HG02973 (cell line): ENCODE data around the gene SEPTIN2.
"Not testable (repeated sequence)": the region's sequence is repeated elsewhere in the genome, so short reads cannot be mapped to it uniquely, and the experiment has no call there.

Source experiments
- ATAC-seq: cut with Tn5 transposase; IDR thresholded peaks from one replicate; pipeline ENCODE4 v1.9.1; 2021; ENCODE audit warnings: moderate library complexity; ENCODE audit not compliant: unreplicated experiment

SEPTIN2 gene

DNA sequence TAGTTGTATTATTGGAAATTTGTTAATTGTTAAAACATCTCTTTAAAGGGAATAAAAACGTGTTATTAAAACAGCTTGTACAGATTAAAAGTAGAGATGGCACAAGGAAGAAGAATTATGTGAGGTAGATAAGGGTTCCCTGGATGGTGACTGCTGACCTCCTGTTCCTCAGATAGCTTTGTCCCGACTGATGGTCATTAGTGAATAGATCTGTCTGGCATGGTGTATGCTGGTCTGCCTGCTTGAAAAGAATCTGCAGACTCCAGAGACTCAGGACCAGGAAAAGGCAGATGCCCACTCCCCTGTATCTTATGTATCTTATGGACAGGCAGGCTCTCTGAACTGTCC lies 34.8 kb downstream of the SEPTIN2 start:
- no peak for ATAC-seq

DNA sequence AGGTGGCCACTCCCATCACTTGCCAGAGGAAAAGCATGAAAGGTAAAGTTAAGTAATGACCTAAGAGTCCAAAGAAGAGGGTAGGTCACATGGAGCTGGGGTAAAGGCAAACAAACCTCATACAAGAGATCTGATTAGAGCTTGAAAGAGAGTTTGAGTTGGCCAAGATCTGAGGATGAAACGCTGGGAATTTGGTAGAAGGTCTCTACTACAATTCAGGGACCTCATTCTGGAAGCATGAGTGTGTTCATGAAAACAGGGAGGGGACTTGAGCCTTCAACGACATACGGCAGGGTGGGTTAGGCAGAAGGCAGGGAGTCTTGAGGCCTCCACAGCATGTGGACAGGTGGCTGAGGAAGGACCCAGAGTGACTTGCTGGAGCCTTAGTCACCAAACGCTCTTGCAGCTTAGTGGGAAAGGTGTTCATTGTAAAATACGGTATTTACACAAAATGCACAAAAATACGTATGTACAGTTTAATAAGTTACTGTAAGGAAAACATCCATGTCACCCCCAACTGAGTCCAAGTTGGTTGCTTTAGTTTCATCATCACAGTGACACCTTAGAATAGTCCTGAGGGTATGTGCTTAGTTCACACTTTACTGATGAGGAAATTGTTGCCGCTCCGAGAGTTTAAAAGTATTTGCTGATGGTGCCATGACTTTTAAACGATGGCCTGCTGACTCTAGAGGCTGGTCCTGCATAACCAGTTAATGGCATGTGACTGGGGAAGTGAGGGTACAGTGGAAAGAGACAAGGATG lies 35.3 kb downstream of the SEPTIN2 start:
- no peak for ATAC-seq

DNA sequence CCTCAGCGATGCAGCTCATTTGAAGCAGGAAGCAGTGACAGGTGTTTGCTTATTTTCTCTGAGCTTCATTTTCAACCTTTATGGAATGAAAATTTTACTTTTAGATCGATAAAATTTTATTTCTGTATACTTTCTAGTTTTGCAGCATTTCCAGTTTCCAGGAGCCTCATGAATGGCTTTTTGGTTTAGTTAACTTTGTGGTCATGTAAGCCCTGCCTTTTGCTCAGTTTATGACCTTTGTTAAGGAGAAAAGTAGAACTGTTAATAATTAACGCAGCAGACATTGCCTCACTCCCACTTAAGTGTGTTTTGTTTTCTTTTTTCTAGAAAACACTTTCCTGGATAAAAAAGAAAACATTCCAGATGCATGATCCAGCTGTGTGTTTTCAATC lies 35.9 kb downstream of the SEPTIN2 start:
- ATAC-seq, result no peak

DNA sequence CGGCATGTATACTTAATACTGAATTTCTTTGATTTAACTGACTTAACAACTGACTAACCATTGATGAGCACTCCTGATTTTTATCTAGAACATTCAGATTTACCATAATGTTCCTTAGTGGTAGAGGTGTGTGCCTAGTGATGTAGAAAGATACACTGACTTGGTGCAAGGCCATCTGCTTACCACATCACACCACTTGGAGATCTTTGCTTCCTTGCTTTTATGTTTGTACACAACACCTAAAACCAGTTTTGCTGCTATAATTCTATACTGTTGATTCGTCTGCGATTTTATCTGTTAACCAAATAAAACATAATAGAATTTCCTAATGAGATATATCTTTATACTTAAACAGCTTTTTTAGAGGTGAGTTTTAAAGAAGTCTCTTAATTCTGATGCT lies 36.5 kb downstream of the SEPTIN2 start:
- ATAC-seq, result no peak

DNA sequence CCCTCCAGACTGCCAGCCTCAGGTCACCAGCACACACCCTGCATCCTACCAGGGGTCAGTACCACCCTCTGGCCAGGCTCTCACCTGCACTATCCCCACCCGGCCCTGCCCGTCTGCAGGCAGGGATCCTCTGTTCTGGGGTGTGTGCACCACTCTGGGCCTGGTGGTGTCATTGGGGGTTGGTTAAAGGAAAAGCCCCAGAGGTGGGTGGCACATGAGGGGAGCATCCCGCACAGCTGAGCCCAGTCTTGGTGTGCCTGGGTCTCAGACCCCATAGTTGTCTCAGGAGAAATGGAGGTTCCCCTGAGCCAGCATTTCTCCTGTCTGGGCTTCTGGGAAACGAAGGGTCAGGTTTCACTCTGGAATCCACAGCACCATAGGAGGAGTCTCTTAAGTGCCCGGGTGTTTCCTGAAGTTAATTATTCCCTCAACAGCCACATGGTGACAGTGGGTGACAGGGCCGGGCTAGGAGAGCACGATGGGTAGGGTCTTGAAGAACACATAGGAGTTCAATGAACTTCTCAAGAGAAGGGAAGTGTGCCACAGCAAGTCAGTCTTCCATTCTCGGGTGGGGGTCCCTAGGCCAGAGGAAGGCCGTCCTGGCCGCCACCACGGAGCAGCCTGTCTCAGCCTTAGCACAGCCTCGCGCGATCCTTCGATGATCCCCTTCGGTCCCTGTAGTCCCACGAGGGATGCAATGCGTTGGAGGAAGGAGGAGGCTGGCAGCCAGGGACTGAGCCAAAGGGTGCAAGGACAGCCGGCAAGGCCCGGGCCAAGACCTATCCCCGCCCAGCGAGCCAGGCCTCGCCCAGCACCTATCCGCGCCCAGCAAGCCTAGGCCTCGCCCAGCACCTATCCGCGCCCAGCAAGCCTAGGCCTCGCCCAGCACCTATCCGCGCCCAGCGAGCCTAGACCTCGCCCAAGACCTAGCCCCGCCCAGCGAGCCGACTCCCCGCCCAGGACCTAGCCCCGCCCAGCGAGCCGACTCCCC lies 39.2 kb downstream of the SEPTIN2 start:
- ATAC-seq, result no peak

DNA sequence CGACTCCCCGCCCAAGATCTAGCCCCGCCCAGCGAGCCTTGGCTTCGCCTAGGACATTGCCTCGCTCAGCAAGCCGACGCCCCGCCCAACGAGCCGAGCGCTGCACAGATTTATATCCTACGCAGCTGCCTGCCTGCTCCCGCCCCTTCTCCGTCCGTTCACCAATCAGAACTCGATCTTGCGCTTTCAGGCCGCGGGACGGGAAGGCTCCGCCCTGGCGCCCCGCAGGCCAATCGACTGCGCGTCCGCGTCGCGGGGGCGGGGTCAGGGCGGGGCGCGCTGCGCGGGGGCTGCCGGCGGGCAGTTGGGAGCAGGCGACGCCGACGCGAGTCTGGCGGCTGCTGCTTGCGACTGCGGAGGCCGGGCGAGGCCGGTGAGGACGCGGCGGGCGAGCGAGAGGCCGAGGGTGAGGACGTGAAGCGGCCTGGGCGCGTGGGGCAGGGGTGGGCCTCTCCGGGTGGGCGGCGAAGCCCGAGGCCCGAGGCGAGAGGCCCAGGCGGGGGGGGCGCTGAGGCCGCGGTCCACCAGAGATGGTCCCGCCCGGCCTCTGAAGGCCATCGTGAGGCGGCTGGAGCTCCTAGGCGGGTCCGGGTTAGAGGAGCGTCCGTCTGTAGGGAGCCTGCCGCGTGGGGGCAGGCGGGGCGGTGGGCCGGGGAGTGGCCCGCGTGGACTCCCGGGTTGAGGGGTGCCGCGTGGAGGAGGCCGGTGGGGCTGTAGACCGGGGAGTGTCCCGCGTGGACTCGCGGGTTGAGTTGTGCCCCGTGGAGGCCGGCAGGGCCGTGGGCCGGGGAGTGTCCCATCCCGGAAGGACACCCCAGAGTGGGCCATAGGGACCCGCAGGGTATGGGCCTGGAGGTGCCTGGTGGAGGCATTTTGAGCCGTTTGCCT lies 40.5 kb downstream of the SEPTIN2 start, which contains the start of gene FARP2:
FARP2 (plus strand) TSS at position 303 of the 888 bp plus-strand sequence. CDS start 16,823 bp downstream, outside the sequence.
- ATAC-seq, result peak; percentile 78

DNA sequence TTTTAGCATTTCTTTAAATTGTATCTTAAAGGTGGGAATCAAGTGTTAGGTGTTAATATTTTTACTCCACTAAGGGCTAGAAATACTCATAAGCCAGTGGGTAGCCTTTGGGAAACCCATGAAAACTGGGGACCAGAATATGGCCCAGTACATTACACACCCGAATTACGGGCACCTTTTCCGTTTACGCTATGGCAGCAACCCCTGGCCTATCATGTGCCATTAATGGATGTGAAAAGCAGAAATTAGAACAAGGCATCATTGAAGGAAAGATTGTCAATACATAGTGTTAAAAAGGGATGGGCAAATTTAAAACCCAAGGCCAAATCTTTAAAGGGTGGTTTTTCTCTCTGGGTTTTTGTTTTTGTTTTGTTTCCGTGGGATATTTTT lies 41.1 kb downstream of the SEPTIN2 start:
- no peak for ATAC-seq

DNA sequence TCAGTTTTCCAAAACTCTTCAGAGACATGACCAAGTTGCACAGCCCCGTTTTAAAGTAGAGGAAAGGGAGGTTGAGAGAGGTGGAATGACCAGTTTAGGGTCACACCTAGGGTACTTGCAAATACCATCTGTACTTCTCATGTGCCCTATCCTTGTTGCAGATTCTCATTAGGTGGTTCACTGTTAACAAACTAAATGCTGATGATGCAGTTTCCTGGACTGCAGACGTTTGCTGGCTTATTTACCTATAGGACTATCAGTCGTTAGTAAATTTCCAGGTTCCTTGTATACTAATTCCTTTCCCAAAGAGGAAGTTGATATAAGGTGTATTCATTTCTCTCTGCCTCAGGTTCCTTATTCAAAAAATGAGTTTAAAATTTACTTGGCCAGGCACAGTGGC lies 41.8 kb downstream of the SEPTIN2 start:
- no peak for ATAC-seq

DNA sequence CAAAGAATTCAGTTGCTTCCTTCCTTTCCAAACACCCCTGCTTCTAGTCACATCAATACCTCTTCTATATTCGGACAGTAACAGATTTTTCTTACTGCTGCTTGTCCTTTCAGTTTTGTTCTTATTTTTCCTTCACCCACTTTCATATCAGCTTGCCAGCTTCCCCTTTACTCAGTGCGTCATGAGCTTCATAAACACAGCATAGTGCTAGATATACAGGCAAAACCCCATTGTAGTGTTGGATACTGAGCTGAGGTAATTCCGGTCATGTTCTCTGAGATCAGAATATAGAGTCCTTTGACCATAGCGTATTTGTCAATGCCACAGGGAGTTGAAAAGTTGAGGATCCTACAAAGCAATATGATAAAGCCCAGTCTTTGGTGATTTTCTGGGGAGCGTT lies 42.7 kb downstream of the SEPTIN2 start:
- ATAC-seq, result peak; percentile 29

DNA sequence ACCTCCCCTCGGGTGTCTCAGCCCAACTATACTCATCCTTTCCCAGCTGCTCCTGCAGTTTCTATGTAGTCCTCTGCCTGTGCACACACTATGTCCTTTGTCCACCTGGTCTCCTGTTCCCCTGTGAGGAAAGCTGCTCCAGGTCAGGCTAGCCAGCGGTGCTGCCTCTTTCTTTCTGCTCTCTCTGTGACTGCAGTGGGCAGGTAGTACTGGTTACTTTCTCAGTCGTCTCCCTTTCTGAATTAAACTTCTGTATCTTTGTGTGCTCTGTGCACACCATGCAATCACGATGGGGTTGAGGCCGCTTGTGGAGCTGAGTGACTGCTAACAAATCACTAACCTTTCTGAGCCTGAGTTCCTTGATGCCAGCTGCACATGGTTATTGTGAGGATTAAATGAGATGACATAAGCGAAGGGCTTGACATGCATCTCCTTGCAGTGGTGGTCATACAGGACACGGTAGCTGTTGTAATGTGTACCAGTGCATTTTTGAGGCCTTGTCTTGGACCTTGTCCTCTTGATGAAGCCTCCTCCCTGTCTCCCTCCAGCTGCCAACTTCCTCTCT lies 43.8 kb downstream of the SEPTIN2 start:
- ATAC-seq, result no peak

DNA sequence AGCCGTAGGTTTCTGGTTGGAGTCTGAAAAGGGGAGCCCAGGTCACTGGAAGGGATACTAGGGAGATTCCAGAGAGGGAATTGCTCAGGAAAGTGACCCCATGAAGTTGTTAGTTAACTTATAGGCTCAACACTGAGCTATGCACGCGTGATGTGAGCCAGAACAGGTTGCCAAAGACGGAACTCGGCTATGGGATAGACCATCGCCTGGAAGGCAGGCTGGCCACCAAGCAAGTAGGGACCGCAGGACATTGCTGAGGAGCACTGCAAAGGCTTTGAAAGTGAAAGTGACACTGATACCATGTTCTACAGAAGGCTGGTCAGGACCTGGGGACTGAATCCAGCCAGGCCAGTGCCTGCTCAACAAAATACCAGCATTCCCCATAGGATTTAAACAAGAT lies 47.7 kb downstream of the SEPTIN2 start:
- no peak for ATAC-seq

DNA sequence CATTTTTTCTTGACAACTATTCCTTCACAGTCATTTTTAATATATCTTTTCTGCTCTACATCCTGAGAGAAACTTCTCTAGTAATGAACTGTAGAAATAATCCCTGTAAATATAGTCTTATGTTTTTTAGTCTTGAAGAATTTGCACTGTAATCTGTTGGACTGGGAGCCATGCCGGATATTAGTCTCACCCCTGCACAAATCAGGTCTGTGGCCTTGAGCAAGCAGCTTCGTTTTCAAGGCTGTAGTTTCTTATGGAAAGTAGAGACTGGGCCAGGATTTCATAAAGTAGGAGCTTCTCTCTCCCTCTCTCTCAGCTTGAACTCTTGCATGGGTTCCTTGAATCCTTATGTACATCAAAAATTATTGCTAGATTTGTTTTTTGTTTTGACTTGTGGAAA lies 49.1 kb downstream of the SEPTIN2 start:
- no peak for ATAC-seq

DNA sequence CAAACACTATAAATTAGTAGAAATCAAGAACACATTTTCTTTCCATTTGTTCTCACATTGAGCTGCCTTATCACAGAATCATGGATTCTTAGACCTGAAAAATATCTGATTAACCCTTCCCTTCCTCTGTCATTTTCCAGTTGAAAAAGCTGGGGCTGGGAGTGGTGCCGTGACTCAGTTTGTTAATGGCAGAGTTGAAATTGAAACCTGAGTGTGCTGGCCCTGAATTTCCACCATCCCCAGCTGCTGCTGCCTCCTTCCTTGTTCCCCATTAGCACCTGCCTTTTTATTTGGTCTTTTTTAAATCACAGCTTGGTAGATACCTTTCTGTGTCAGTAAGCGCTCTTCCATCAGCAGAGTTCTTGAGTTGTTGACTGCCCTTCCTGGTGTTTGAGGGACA lies 51.0 kb downstream of the SEPTIN2 start:
- no peak for ATAC-seq

DNA sequence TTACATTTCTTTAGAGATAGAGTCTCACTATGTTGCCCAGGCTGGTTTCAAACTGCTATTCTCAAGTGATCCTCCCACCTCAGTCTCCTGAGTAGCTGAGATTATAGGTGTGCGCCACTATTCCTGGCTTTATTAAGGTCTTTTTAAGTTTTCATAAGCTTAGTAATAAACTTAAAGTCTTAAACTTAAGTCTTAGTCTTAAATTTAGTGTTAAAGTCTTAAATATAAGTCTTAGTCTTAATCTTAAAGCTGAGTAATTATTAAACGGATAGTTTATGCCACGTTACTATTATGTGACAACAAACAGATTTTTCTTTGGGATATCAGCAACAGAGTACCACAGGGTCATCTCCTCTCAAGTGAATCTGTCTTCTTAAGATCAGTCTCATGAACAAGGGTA lies 52.9 kb downstream of the SEPTIN2 start:
- ATAC-seq, result no peak

DNA sequence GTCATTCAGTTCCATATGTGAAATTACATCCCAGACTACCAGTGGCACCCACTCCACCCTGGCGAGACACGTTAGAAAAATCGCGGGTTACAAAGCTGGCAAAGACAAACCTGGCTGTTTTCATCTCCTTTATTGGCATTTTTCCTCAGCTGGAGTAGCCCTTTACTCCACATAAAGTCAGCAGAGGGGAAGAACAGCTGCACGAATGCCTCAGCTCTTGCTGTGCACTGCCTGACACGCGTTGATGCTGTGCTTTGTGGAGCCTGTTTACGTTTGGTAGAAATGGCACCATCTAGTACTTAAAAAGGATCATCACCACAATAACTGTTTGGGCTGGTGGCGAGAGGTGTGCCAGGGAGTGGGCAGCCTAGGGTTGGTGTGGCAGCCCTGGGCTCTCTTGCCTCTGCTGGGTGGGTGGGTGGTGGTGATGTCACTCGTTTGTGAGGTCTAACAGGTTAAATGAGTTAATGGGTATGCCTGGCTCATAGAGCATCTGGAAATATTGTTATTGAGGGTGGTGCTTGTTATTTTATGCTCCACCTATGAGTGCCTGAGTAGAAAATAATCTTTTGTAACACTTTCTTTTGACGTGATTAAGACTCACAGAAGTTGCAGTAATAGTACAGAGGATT lies 56.8 kb downstream of the SEPTIN2 start:
- ATAC-seq, result no peak

DNA sequence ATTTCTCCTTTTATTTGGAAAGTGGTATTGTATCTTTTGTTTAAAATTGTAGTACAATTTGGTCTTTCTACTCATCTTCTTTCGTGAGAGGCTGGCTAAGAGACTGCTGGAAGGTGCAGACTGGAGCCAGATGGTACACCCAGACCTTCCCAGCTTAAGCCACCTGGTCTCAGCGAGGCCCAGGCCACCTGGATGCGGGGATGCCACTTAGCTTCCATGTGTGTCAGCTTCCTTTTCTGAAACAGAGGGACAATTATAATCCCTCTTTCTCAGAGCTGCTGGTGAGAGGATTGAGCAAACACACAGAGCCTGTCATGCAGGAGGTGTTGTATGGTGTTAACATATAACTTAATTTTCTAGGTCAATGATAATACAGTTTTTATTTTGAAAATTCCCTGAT lies 57.7 kb downstream of the SEPTIN2 start:
- ATAC-seq, result no peak

DNA sequence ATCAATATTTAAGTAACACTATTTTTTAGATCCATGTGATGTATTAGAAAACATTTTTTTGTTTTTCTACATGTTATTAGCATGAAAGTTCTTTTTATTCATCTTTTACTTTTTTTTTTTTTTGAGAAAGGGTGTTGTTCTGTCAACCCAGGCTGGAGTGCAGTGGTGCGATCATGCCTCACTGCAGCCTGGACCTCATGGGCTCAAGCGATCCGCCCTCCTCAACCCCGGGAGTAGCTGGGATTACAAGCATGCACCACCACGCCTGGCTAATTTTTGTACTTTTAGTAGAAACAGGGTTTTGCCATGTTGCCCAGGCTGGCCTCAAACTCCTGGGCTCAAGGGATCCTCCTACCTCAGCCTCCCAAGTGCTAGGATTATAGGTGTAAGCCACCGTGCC lies 58.2 kb downstream of the SEPTIN2 start:
- not testable (repeated sequence) for ATAC-seq

DNA sequence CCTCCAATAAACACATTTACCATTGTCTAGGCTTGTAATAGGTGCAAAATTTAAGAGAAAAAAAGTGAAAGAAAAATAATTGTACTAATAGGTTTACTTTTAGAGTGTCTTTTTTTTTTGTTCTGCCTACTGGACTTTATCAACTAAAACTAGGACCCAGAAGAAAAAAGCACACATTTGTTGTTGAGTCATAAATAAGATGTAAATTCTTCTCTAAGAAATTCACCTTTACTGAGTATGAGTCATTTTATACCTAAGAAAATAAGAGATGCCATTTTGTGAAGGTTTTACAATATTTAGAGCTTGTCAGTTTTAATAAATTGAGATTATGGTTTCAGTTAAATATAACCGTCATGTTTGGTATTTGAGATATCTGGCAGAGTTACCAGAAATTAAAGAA lies 59.6 kb downstream of the SEPTIN2 start:
- ATAC-seq, result no peak

DNA sequence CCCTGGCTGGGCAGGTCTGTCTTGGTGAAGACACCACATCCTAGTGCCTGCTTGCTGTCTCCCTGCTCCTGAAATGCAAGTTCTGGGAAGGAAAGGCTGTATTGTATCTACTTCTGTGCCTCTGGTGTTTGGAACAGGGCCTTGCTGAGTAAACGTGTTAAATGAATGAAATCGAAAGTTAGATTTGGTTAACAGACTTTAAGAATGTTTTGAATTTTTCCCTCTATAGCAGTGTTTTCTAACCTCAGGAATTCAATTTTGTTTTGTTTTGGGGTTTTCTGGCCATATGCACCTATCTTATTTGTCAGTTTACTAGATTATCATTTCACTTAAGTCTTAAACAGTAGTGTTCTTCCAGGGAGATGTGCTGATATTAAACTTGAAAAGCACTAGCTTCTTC lies 61.1 kb downstream of the SEPTIN2 start:
- no peak for ATAC-seq

DNA sequence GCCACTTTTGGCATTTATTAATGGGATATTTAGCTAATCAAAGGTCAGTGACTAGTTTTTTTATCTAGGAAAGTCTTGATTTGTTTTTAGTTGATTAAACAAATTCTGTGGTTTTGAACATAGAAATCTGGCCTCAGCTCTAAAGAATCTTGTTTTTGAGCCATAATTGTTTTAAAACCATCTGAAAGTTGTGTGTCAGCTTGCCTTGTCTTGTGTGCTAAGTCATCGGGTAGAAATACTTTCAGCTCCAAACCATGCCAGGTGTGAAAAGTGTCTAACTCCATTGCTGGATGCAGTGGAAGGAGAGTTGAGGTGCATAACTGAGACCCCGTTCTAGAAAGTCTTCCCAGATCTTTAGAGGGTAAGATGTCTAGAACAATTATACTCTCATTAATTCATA lies 63.1 kb downstream of the SEPTIN2 start:
- no peak for ATAC-seq
